Measurements from ENCODE around the gene ARFGEF3.

Gene ARFGEF3

DNA sequence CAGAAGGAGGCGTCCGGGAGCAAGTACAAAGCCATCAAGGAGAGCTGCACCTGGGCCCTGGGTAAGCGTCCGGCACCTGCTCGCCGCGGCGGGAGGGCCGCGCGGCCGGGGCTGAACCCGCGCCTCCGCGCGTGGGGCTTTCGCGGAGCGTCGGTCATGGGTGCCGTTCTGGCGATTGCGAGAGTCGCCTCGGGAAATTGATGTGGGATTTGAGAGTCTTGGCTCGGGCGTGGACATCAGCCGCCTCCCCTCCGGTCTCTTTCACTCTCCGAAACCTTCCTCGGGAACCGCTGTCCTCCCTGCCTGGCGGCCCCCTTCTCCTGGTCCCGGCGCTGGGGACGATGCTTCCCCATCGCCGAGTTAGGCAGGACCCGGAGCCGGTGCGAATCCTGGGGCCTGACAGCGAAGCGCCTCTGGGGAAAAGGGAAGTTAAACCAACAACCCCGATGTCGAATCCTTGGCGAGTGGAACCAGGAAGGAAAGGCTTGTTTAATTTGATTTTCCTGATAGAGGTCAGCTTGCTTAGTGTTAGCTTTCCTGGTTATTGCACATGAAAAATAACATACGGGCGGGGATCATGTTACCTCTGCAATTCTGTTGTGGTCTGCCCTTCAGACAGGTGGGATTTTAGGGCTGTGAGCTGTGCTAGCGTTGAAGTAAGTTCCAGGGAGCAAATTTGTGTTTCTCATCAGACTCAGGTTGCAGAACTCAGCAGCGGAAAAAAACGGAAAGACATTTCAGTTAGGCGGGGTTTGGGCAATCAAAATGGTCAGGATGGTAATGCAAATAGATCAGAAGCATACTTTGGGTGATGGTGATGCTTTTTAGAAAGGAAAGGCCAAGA, 594 bp downstream of the ARFGEF3 start:
- DNase-seq = no peak

DNA sequence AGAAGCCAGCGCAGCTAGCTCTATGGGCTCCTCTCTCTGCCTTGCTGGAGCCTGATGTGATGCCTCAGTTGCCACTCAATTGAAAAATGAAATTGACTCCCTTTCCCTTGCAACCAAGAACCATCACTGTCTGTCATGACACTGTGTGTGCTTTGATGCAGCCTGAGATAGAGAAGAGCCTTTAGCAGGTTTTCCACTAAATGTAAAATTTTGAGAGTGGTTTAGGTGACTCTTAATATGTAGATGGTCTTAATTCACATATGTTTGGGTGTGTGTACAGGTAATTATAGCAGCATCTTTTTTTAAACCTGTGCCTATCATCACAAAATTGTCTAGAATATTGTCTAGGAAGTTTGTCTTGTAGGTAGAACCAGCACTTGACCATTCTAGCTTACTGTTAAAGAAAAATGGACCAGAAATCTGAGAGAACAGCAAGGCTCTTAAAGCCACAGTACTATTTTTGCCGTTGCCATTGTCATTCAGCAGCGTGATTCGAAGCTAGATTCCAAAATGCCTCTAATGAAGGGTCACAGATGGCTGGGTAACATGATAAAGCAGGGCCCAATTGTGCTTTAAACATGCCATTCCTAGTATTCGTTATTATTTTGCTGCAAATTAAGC, 1.3 kb downstream of the ARFGEF3 start:
- no peak for DNase-seq

- DNase-seq = no peak
Measured at GRCh38 chr6:138175596-138175995, 13.9 kb downstream of the ARFGEF3 start.

GRCh38 chr6:138176652-138177232, 15.0 kb downstream of the ARFGEF3 start:
- no peak for DNase-seq

DNA sequence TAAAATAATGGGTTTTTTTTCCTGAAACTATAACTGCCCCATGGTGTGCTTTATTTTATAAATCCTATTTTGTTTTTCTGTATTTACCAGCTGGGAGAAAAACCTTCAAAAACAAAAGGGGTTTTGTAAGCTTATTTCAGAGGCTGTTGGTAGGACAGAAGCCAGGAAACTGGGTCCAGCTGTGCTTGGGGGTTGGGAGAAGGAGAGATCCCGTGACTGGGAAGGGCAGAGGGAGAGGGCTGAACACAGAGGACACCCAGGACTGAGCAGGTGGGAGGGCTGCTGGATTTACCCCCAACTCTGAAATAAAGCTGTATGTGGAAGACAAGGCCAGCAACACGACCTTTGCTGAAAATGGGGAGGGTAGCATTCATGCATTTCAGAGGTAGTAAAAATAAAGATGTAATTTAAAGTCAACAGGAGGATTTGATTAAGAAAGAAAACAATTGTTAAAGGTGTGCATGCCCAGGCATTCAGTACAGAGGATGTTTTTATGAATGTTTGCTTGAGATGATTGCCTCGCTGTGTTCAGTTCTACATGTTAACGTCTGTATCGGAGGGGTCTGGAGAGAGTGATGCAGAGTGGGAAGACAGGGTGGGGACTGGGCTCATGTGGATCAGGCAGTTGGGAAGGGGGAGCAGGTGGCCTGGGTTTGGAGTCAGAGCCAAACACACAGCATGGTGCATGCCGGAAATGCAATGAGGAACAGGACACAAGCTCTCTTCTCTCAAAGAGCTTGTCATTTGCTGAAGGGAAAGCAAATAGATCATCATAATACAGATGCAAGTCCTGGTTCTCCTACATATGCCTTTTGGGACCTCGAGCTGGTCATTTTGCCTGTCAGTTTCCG, 21.4 kb downstream of the ARFGEF3 start:
- no peak for DNase-seq

DNA sequence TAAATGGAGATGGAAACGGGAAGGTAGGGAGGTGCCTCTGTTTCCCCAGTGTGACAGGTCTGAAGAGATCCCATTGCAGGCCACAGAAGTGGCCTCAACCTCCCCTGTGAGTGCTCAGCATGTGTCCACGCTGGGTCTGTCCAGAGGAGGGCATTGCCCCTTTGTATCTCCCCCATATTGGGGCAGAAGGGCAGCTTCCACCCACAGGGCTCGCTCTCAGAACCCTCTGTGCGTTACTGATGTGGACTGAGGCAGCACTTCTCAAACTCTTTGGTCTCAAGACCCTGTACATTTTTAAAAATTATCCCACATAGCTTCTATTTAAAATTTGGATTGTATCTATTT, 22.0 kb downstream of the ARFGEF3 start:
- no peak for DNase-seq

- no peak for DNase-seq
Measured at GRCh38 chr6:138184230-138184629, 22.5 kb downstream of the ARFGEF3 start.

- DNase-seq = no peak
Measured at GRCh38 chr6:138187156-138187555, 25.4 kb downstream of the ARFGEF3 start.

- DNase-seq = no peak
Measured at GRCh38 chr6:138188278-138188941, 26.7 kb downstream of the ARFGEF3 start.

GRCh38 chr6:138194287-138194686, 32.5 kb downstream of the ARFGEF3 start:
- no peak for DNase-seq

- DNase-seq = no peak
Measured at GRCh38 chr6:138196122-138196738, 34.5 kb downstream of the ARFGEF3 start.

- no peak for DNase-seq
Measured at GRCh38 chr6:138197570-138197969, 35.8 kb downstream of the ARFGEF3 start.

GRCh38 chr6:138198430-138199091, 36.8 kb downstream of the ARFGEF3 start:
- no peak for DNase-seq

GRCh38 chr6:138201836-138202235, 40.1 kb downstream of the ARFGEF3 start:
- DNase-seq = no peak

DNA sequence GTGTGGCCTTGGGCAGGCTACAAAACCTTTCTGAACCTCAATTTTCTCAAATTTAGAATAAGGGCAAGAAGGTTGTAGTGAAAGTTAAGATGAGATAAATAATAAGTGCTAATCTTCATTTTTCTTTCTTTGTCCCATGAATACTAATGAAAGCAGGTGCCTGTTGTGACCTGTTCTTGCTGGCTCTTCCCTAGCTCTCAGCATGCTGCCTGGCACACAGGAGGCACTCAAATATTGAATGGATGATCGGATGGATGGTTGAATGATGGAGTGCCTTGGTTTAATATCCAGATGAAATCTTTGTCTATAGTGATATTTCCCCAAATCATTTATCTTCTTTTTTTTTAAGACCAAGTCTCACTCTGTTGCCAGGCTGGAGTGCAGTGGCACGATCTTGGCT, 41.6 kb downstream of the ARFGEF3 start:
- no peak for DNase-seq

- DNase-seq = no peak
Measured at GRCh38 chr6:138204303-138204702, 42.6 kb downstream of the ARFGEF3 start.

- no peak for DNase-seq
Measured at GRCh38 chr6:138204792-138205384, 43.1 kb downstream of the ARFGEF3 start.

DNA sequence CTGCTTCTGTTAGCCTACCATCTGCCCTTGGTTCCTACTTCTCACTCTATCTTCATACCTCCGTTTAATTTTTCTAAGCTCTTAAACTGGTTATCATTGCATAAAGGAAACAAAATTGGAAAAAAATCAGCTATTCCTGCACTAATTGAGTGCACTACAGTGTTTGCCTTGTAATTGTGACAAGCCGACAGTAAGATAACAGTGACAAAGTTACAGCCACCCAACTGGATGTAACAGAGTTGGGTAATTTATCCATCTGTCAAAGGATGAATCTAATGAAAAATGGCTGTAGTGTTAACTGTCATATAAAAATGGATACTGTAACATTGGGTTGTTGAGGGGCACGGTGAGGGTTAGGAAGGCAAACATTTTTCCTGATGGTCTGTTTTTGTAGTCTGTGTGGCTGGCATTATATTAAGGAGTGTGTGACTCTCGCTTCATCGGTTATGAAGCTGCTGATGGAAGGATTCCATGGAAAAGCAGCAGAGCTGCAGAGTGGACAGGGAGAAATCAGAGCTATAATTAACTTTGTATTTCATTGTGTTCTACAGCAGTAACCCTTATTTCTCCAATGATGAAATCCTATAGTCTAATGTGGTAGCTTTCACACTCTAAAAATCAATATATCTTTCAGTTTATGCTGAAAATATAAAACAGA, 43.8 kb downstream of the ARFGEF3 start:
- DNase-seq = no peak

DNA sequence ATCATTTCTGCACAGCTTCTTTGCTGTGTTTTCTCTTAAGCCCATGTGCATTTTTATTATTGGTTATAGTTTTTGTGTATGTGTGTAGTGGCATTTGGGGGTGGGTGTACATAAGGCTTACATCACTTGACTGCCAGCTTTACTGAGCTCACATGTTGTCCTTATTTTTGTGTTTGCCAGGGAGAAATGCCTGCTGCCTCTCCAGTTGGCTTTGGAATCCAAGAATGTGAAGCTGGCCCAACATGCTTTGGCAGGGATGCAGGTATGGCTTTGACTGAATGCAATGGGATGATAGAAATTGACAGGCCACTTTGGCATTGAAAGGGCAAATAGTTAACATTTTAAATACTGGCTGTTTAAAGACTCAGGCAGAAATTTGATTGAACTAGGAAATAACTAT, 45.1 kb downstream of the ARFGEF3 start:
- no peak for DNase-seq

- no peak for DNase-seq
Measured at GRCh38 chr6:138211048-138211581, 49.4 kb downstream of the ARFGEF3 start.

Data from stimulated activated CD4-positive, alpha-beta T cell treated with anti-CD3 and anti-CD28 coated beads, Interleukin-4, amount 100 ng/mL, for 1 hour (primary cell).